GM12891 (cell line): Measurements from ENCODE around the gene FNDC7. TPM values are rescaled to one million over a fixed set of nuclear protein-coding genes. Genes with fewer than 3 reads are reported as not detected.
"Not testable (repeated sequence)": the region's sequence is repeated elsewhere in the genome, so short reads cannot be mapped to it uniquely, and the experiment has no call there.

ENCODE experiments used
- DNase-seq: peaks from one replicate; pipeline ENCODE4 v3.0.0; 2011; ENCODE audit warnings: low spot score; ENCODE audit not compliant: insufficient read length
- FAIRE-seq: peaks from 2 replicates; lab custom pipeline; 2011; peaks lifted over from hg19 to GRCh38; lab: Jason Lieb, UNC
- PAX5 ChIP-seq: IDR thresholded peaks from 2 replicates; pipeline ENCODE4 v1.6.1; 2011; ENCODE audit warnings: low read length, moderate library complexity, mild to moderate bottlenecking; ENCODE audit not compliant: insufficient read depth, severe bottlenecking
- POLR2A ChIP-seq: IDR thresholded peaks from 2 replicates; pipeline ENCODE4 v1.6.1; 2011; ENCODE audit warnings: low read depth, low read length, control low read depth
- POLR2AphosphoS5 ChIP-seq: IDR thresholded peaks from 2 replicates; pipeline ENCODE4 v1.6.1; 2011; ENCODE audit warnings: low read depth, low read length, control low read depth
- POU2F2 ChIP-seq: IDR thresholded peaks from 2 replicates; pipeline ENCODE4 v1.6.1; 2011; ENCODE audit warnings: low read depth, mild to moderate bottlenecking, control low read depth, low read length, moderate library complexity
- SPI1 ChIP-seq: IDR thresholded peaks from 2 replicates; pipeline ENCODE4 v1.6.1; 2011; ENCODE audit warnings: low read depth, low read length, control low read depth
- TAF1 ChIP-seq: IDR thresholded peaks from 2 replicates; pipeline ENCODE4 v1.6.1; 2011; ENCODE audit warnings: low read depth, low read length, control low read depth
- polyA plus RNA-seq: library from polyadenylated mRNA; unstranded; fragments of >200 nt; gene quantifications from one replicate; pipeline ENCODE4 v1.2.1, GENCODE V29; 2012; ENCODE audit warnings: low read depth, missing spikeins, inconsistent platforms; ENCODE audit not compliant: missing spikeins

Gene FNDC7
- not detected for polyA plus RNA-seq

GRCh38 chr1:108712606-108713150, at the start of gene FNDC7:
FNDC7 (plus strand) TSS chr1:108712908; CDS start chr1:108712934, 26 bp downstream.
- DNase-seq: no peak
- no peak for FAIRE-seq
- TF ChIP-seq POU2F2 (no peak), SPI1 (no peak), POLR2AphosphoS5 (no peak), TAF1 (no peak), PAX5 (no peak), POLR2A (no peak)

GRCh38 chr1:108663074-108663473, 49.6 kb upstream of the FNDC7 start:
- TF ChIP-seq TAF1 (no peak), SPI1 (no peak), POU2F2 (no peak), POLR2AphosphoS5 (no peak), PAX5 (no peak), POLR2A (no peak)
- no peak for DNase-seq
- FAIRE-seq: no peak

DNA sequence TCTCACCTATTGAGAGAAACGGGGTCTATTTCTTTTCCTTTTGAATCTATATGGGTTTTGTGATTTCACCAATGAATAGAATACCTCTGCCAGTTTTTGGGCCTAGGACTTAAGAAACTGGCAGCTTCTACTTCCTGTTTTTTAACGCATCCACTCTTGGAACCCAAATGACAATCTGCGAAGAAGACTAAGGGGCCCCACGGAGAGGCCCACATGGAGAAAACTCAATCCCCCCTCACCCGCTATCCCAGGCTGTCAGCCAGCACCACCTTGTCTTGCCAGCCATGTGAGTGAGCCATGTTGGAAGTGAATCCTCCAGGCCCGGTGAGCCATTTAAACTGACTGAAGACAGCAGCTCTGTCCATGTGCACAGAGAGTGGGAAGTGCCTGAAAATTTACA, 48.2 kb upstream of the FNDC7 start:
- TF ChIP-seq POLR2A (no peak), SPI1 (no peak), POLR2AphosphoS5 (no peak), POU2F2 (no peak), TAF1 (no peak), PAX5 (no peak)
- DNase-seq: no peak
- no peak for FAIRE-seq

DNA sequence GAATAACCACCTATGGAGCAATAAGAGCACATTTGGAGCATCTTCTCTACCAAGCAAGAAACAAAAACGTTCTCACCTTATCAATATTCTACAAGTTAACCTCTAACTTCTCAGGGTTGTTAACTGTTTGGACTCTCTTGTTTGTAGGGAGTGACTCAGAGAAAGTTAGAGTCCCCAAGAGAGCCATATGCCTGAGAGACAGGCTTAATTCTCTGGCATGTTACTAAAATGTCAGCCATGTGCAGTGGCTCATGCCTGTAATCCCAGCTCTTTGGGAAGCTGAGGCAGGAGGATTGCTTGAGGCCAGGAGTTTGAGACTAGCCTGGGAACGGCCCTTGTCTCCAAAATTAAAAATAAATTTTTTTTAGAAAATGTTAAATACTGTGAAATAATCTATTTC, 47.6 kb upstream of the FNDC7 start:
- TF ChIP-seq TAF1 (no peak), SPI1 (no peak), PAX5 (no peak), POLR2A (no peak), POLR2AphosphoS5 (no peak), POU2F2 (no peak)
- DNase-seq: no peak
- FAIRE-seq: no peak

- no peak for TF ChIP-seq POLR2AphosphoS5
- TF ChIP-seq TAF1: no peak
- FAIRE-seq (no peak), DNase-seq (no peak)
Measured at GRCh38 chr1:108665771-108666170, 46.9 kb upstream of the FNDC7 start.

- FAIRE-seq, DNase-seq: not testable (repeated sequence)
Measured at GRCh38 chr1:108667422-108667821, 45.3 kb upstream of the FNDC7 start.

DNA sequence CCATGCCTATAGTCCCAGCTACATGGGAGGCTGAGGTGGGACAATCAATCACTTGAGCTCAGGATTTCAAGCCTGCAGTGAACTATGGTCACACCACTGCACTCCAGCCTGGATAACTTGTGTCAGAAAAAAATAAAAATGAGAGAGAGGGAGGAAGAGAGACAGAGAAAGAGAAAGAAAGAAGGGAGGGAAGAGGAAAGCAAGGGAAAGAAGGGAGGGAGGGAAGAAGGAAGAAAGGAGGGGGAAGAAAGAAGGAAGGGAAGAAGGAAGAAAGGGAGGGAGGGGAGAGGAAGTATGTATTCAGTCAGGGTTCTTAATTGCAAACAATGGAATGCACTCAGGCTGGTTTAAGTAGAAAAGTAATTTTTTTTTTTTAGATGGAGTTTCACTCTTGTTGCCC, 43.9 kb upstream of the FNDC7 start:
- no peak for FAIRE-seq
- TF ChIP-seq POLR2AphosphoS5 (no peak), PAX5 (no peak), POU2F2 (no peak)
- no peak for DNase-seq

GRCh38 chr1:108669679-108670078, 43.0 kb upstream of the FNDC7 start:
- FAIRE-seq: no peak
- no peak for TF ChIP-seq SPI1
- no peak for TF ChIP-seq POLR2A
- TF ChIP-seq PAX5: no peak
- TF ChIP-seq POLR2AphosphoS5: no peak
- no peak for TF ChIP-seq POU2F2
- no peak for DNase-seq

GRCh38 chr1:108670131-108670773, 42.5 kb upstream of the FNDC7 start:
- TF ChIP-seq PAX5 (no peak), POU2F2 (no peak), TAF1 (no peak), POLR2A (no peak), SPI1 (no peak), POLR2AphosphoS5 (no peak)
- FAIRE-seq (no peak), DNase-seq (no peak)

DNA sequence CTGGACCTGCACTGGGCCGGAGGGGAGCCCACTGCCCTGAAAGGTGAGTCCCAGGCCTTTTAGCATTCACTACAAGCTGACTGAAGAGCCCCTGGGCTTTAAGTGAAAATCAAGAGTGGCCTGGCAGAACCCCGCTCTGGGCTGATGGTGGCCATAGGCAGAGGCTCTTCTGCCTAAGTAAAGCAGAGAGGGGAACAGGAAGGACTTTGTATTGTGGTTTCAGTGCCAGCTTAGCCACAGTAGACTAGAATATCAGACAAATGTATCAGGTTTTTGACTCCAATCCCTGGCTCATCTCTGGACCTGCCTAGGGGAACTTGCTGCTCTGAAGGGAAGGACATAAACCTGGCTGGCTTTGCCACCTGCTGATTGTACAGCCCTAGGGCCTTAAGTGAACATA, 41.6 kb upstream of the FNDC7 start:
- TF ChIP-seq POU2F2: no peak
- no peak for TF ChIP-seq TAF1
- TF ChIP-seq PAX5: no peak
- TF ChIP-seq POLR2AphosphoS5: no peak
- TF ChIP-seq POLR2A: no peak
- TF ChIP-seq SPI1: no peak
- DNase-seq: no peak
- no peak for FAIRE-seq

DNA sequence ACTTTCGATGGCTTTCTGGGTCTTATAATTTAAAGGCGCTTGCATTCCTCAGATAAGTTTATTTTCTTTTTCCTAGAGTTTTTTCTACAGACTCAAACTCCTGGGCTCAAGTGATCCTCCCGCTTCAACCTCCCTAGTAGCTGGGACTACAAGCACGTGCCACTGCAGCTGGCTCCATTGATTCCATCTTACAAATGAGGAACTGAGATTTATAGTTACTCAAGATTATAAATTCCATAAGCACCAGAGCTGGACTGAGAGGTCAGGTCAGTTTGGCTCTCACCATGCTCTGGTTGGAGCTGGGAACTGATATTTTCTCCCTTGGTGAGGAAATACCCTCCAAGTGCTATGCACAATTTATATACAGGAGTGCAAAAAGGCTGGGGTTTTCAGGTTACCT, 34.0 kb upstream of the FNDC7 start:
- no peak for FAIRE-seq
- no peak for DNase-seq
- TF ChIP-seq SPI1 (peak; percentile 82), POLR2A (no peak)
